RPMI8226 (cell line): ENCODE data around the gene ANKLE2.

Experiments
- DNase-seq: peaks from one replicate; pipeline ENCODE4 v3.0.0-alpha.2; 2015

ANKLE2 gene

GRCh38 chr12:132743831-132744230, 17.8 kb downstream of the ANKLE2 start:
- no peak for DNase-seq

DNA sequence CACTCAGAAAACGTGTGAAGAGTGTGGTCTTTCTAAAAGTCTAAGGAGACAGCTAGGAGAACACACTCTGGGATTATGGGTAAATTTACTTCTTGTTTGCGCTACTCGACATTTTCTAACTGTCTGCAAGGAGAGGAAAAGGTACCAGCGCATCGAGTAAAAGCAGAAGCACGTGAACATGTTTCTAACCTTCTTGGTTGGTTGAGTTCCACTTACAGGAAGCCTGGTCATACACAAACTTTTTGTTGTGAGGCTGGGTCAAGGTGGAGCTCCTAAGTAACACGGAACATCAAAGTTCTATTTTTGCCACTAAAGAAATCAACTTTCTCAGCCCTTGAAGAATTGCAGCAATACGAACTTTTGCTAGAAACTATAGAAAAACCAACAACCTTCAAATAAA, 20.0 kb downstream of the ANKLE2 start:
- DNase-seq: no peak

DNA sequence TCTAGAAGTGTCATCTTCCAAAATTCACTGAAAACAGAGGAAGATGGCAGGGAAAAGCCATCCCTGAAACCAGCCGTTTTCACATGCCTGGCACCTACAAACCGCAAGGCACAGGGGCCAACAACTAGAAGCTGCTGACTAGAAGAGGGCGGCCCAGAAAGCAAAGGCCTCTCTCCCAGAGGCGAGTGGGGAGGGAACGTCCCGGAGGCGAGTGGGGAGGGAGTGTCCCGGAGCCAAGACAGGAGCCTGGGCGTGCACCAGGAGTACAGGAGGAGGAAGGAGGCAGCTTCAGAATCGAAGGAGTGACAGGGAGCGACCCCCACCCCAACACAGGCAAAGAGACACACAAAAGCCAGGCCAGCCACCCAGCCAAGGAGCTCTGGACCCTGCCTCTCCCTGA, 21.0 kb downstream of the ANKLE2 start:
- DNase-seq: no peak

DNA sequence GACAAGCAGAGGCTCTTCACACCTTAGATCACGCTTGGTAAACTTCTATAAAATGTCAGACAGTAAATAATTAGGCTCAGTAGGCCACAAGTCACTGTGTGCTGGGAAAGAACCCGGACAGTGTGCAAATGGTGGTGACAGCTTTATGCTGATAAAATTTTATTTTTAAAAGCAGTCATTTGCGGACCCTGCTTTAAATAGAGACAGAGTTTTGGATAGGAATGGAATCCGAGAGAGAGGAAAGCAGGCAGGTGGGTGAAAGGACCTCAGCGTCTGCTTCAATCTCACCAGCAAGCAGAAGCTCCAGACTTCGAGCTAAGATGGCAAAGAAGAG, 21.4 kb downstream of the ANKLE2 start:
- DNase-seq: no peak

DNA sequence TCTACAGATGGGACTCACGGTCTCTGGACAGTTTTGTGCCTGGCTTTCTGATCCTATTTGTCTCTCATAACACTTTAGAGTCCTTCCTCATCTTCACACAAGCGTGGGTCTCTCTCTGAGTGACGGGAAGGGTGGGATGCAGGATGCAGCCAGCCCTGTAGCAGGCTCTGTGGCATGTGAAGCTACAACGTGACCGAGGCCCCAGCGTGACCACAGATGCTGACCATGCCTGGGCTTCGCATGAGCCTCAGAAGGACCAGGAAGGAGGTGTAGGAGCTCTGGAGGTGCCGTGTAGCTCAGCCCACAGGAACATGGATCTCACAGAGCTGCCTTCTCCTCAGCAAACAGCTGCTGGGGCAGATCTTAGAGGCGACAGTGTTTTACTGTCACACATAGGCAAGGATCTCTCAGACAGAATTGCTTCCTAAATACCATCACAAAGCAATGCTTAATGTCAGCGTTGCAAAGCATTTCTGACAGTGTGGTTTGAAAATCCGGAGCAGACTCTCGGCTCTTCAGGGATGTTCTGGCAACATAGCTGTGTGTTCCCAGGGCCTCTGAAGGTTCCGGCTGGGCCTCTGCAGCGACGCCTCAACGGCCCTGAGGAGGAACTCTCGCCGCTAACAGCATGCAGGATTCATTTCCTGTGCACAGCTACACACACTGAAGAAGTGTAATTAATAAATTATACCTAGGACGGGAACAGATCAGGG, 21.9 kb downstream of the ANKLE2 start:
- DNase-seq: no peak

- DNase-seq: no peak
Observed at GRCh38 chr12:132736913-132737312, 24.7 kb downstream of the ANKLE2 start.

DNA sequence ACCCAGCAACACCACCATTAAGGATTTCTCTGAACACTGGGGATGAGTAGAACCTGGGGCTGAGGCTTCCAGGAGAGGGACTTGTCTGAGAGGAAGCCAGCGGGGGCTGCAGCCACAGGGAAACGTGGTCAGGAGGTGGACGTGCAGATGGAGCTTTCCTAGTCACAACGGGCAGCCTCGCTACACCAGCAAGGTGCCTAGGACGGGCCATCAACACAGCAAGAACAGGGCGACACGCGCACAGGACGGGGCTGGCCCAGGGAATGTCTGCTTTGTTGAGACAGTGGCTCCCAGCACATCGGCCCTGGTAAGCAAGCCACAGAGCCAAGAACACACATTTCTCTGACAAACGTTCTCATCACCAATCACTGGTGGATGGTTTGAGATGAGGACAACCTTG, 25.3 kb downstream of the ANKLE2 start:
- no peak for DNase-seq

DNA sequence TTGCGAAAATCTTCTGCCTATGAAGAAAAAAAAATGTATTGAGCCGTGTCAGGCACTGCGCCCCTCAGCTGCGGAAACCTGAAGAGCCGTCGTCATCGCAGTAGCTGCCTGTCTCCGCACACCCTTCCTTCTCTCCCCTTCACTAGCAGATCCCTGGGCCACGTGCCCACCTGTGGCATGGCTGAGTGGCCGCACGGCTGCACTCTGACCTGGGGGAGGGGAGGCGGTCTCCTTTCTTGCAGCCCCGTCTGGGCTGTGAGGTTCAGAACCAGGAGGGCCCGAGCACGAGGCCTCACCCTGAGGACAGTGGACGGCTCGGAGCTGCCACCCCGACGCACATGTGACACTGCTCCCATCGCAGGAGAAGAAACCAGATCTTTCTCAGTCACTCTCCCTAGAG, 26.1 kb downstream of the ANKLE2 start:
- DNase-seq: no peak

GRCh38 chr12:132734206-132734605, 27.4 kb downstream of the ANKLE2 start:
- no peak for DNase-seq

- DNase-seq: no peak
Observed at GRCh38 chr12:132731574-132731973, 30.1 kb downstream of the ANKLE2 start.

DNA sequence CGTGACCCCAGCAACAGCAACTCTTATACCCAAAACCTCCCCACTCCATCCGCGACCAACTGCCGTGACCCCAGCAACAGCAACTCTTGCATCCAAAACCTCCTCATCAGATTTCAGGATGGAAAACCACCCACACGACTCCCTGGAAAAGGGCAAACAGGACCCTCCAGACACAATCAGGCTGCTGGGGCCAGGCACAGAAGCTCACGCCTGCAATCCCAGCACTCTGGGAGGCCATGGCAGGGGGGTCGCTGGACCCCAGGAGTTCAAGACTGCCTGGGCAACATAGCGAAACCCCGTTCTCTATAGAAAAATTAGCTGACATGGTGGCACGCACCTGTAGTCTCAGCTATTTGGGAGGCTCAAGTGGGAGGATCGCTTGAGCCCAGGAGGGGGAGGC, 31.3 kb downstream of the ANKLE2 start:
- no peak for DNase-seq

GRCh38 chr12:132729541-132730320, 31.9 kb downstream of the ANKLE2 start:
- no peak for DNase-seq

DNA sequence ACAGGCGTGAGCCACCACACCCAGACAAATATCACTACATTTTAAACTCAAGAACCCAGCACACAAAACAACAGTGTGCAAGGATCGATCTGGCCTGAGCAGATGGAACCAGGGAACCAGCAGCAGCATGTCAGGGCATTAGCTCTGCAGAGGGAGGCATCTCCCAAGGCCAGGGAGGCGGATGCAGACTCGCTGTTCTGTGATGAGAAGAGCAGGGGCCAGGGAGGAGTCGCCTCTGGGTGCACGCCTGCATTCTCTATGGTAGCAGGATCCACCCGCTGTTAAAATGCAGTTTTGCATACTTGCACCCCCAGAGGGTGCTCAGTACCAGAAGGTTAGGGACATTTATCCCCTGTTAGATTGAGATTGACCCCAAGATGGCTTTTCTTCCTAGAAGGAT, 33.1 kb downstream of the ANKLE2 start:
- no peak for DNase-seq

GRCh38 chr12:132727091-132727794, 34.4 kb downstream of the ANKLE2 start:
- no peak for DNase-seq

- DNase-seq: no peak
Observed at GRCh38 chr12:132726386-132726785, 35.2 kb downstream of the ANKLE2 start.

- no peak for DNase-seq
Observed at GRCh38 chr12:132724506-132725241, 37.0 kb downstream of the ANKLE2 start.

- DNase-seq: no peak
Observed at GRCh38 chr12:132723764-132724140, 37.9 kb downstream of the ANKLE2 start.

- no peak for DNase-seq
Observed at GRCh38 chr12:132723015-132723763, 38.4 kb downstream of the ANKLE2 start.

- DNase-seq: no peak
Observed at GRCh38 chr12:132720606-132721345, 40.9 kb downstream of the ANKLE2 start.

GRCh38 chr12:132719954-132720324, 41.7 kb downstream of the ANKLE2 start:
- no peak for DNase-seq

- no peak for DNase-seq
Observed at GRCh38 chr12:132719141-132719953, 42.3 kb downstream of the ANKLE2 start.
